Astrocyte of the cerebellum (primary cell): ENCODE data around the gene TRAF5.

Source experiments
- DNase-seq: peaks from one replicate; pipeline ENCODE4 v3.0.0-alpha.2; 2011; ENCODE audit warnings: low read depth
- H3K4me3 ChIP-seq: 2 replicates; pipeline ENCODE4 v1.5.1; 2011; ENCODE audit warnings: mild to moderate bottlenecking, low read depth, low read length, moderate library complexity
- CTCF ChIP-seq: IDR thresholded peaks from 2 replicates; pipeline ENCODE4 v1.5.1; 2012; ENCODE audit warnings: low read length, low read depth, moderate library complexity, mild to moderate bottlenecking; ENCODE audit errors: missing control alignments
- in situ Hi-C: cut with HindIII; loops from 2 replicates; pipeline ENCODE4 v1.10.0; 2017; ENCODE audit warnings: low sequenced_read_pairs

Gene TRAF5

GRCh38 chr1:211341999-211342398, 15.4 kb downstream of the TRAF5 start:
- no peak for TF ChIP-seq CTCF
- H3K4me3 ChIP-seq: no peak overlapping the region
- no peak for DNase-seq
- in situ Hi-C loops: loop anchor here (25.0 kb wide), 2 partner anchors 170 to 295 kb away; no protein-coding TSS in a partner anchor

DNA sequence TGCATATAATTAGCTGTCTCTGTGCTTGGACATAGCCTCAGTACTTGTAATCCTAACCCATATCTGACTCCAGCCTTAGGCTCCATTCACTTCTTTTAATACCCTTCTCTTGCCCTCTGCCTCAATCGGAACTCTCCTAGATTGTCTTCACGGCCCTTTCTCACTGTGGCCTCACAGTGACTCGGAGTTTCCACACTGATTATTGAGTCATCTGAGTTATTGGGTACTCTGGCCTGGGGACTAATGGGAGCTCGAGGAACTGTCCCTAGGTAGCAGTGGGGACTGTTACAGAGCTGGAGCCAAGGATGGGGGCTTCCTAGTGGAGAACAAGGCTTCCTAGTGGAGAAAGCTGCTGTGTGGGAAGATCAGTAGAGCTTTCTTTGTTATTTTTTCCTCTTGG, 17.0 kb downstream of the TRAF5 start:
- in situ Hi-C loops: loop anchor here (25.0 kb wide), 2 partner anchors 169 to 294 kb away; no protein-coding TSS in a partner anchor
- no peak overlapping the region for H3K4me3 ChIP-seq
- no peak for TF ChIP-seq CTCF
- no peak for DNase-seq

- no peak for TF ChIP-seq CTCF
- in situ Hi-C loops: loop anchor here (25.0 kb wide), 2 partner anchors 168 to 293 kb away; no protein-coding TSS in a partner anchor
- DNase-seq: no peak
- no peak overlapping the region for H3K4me3 ChIP-seq
These were observed 17.6 kb downstream of the TRAF5 start for GRCh38 chr1:211344152-211344618.

GRCh38 chr1:211345719-211346118, 19.1 kb downstream of the TRAF5 start:
- no peak overlapping the region for H3K4me3 ChIP-seq
- no peak for DNase-seq
- no peak for TF ChIP-seq CTCF
- in situ Hi-C loops: loop anchor here (25.0 kb wide), 2 partner anchors 167 to 292 kb away; no protein-coding TSS in a partner anchor

DNA sequence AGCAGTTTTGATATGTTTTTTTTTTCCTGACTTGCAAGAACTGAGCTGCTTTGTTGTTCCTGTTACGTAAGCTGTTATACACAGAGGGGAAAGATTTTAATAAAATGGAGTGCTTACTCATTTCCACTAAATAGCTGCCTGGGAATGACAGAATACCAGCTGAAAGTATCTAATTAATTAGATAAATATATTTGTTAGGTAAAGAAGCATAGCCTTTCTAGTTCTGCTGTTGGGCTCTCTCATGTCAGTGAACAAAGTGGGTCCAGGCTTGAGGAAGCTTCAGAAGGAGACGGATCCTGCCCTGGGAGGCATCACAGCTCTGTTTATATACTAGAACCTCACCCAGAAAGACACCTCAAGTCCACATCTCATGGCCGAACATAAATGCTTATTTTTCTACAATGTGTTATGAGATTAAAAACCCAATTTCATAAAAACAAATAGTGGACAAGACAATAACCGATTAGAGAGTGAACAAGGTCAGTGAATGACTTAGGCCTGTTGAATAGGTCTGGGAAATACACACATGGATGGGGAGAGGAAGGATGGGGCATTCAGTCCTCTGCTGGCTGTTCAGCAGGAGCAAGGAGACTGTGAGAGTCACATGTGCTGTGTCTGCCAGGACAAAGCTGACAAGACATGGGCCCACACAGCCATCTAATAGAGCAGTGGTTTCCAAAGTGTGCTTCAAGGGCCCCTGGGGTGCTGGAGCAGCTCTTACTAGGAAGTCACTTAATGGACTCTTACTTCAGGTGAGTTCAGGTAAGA, 20.6 kb downstream of the TRAF5 start:
- TF ChIP-seq CTCF: no peak
- H3K4me3 ChIP-seq: no peak overlapping the region
- DNase-seq: no peak
- in situ Hi-C loops: loop anchor here (25.0 kb wide), 2 partner anchors 165 to 290 kb away; no protein-coding TSS in a partner anchor

- no peak for TF ChIP-seq CTCF
- in situ Hi-C loops: loop anchor here (25.0 kb wide), 2 partner anchors 164 to 289 kb away; no protein-coding TSS in a partner anchor
These were observed 21.9 kb downstream of the TRAF5 start for GRCh38 chr1:211348547-211348946.

More at GRCh38 chr1:211348547-211348946, 21.9 kb downstream of the TRAF5 start:
- H3K4me3 ChIP-seq: no peak overlapping the region
- no peak for DNase-seq
